ENCODE measurements around the gene RTN4RL2. TPM values are rescaled to one million over a fixed set of nuclear protein-coding genes. Genes with fewer than 3 reads are reported as not detected.

Gene RTN4RL2
- total and polyA plus RNA-seq, 2 donors (not counting 3 experiments of a cell fraction or from before 2014, with no cell fraction given) = 0.35 to 1.3 TPM

DNA sequence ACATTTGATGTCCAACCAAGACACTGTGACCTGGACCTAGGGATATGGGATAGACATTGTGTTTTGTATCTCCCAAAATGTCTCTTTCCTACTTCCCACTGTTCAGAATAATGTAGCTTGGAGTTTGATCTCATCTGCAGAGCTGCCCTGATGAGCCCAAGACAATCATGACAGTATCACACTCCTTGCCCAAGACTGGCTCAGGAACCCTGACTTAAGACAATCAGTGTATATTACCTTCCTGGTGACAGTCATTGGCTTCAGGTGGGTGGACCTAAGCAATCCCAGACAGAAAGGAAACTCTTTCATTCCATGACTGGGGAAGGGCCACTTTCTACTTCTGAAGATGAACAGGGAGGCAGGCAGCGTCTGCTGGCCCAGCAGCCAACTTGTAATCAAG lies 14.3 kb upstream of the RTN4RL2 start:
- intact Hi-C loops (cut with micrococcal nuclease) = no loop called here
- no peak overlapping the region for H2AFZ ChIP-seq (ENCODE audit: low read depth, low read length)
- H3K4me1 ChIP-seq (ENCODE audit: control insufficient read depth, extremely low read depth, insufficient read depth, low read length) = no peaks in the 10 kb centered on the region
- H3K9me1 ChIP-seq (replicated peaks; ENCODE audit: control insufficient read depth, extremely low read depth, insufficient read depth, low read length) = no peaks in the 10 kb centered on the region
- no peak overlapping the region for H3K9ac ChIP-seq (replicated peaks; ENCODE audit: extremely low read depth, insufficient read depth, low read length)
- ChIA-PET POLR2A (no interaction called here), CTCF (interaction anchor here (1.1 to 2.0 kb wide), 3 partner anchors 12 to 93 kb away, joined by 3 to 9 read pairs (median 3); partner anchors contain the start of gene RTN4RL2)
- no peaks in the 10 kb centered on the region for H4K20me1 ChIP-seq (replicated peaks; ENCODE audit: control insufficient read depth, extremely low read depth, insufficient read depth, low read length)
- peaks cover 0 to 6% of the 10 kb centered on the region in 2 experiments for H3K27me3 ChIP-seq (ENCODE audit: control insufficient read depth in 2 of 2, insufficient read depth in 2 of 2, low read length in 2 of 2)
- no peak overlapping the region for H3K27ac ChIP-seq (ENCODE audit: insufficient read depth, low read depth, low read length)
- H3K79me2 ChIP-seq (ENCODE audit: control insufficient read depth, insufficient read depth, low read length) = no peaks in the 10 kb centered on the region
- no peak overlapping the region for H3K4me3 ChIP-seq (replicated peaks in 1 of 3; ENCODE audit: insufficient read depth in 1 of 3, low read depth in 1 of 3, low read length in 3 of 3)
- dilution Hi-C loops (cut with MboI; ENCODE audit: extremely low pct_ligation_motif_present, low sequenced_read_pairs) = no loop called here
- BruUV-seq (replicated peaks) = no TSS peak
- H3K36me3 ChIP-seq (ENCODE audit: control insufficient read depth in 2 of 2, extremely low read depth in 1 of 2, insufficient read depth in 2 of 2, low read length in 2 of 2) = no peaks in the 10 kb centered on the region
- H3K9me3 ChIP-seq (replicated peaks; ENCODE audit: control insufficient read depth, insufficient read depth, low read length) = no peaks in the 10 kb centered on the region
- FAIRE-seq = no peak
- DNase-seq (ENCODE audit: low read depth, low spot score) = no peak
- TF ChIP-seq, protein P1, sequence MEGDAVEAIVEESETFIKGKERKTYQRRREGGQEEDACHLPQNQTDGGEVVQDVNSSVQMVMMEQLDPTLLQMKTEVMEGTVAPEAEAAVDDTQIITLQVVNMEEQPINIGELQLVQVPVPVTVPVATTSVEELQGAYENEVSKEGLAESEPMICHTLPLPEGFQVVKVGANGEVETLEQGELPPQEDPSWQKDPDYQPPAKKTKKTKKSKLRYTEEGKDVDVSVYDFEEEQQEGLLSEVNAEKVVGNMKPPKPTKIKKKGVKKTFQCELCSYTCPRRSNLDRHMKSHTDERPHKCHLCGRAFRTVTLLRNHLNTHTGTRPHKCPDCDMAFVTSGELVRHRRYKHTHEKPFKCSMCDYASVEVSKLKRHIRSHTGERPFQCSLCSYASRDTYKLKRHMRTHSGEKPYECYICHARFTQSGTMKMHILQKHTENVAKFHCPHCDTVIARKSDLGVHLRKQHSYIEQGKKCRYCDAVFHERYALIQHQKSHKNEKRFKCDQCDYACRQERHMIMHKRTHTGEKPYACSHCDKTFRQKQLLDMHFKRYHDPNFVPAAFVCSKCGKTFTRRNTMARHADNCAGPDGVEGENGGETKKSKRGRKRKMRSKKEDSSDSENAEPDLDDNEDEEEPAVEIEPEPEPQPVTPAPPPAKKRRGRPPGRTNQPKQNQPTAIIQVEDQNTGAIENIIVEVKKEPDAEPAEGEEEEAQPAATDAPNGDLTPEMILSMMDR (IDR thresholded peaks at IDR 0.05; ENCODE audit: extremely low read depth in 1 of 2, insufficient read depth in 1 of 2, low read depth in 1 of 2, low read length in 2 of 2) = no peak
- TF ChIP-seq EZH2 (IDR thresholded peaks at IDR 0.05; ENCODE audit: borderline replicate concordance, low read depth, low read length, severe bottlenecking) (no peak), GATA2 (IDR thresholded peaks at IDR 0.05; ENCODE audit: insufficient read depth, insufficient read length, low read depth, low read length) (no peak), JUN (IDR thresholded peaks at IDR 0.05; ENCODE audit: borderline replicate concordance, insufficient read depth, insufficient read length, low read depth) (no peak), MYC (IDR thresholded peaks at IDR 0.05; ENCODE audit: low read depth, low read length) (no peak), POLR2A (IDR thresholded peaks at IDR 0.05; ENCODE audit: low read depth, low read length) (no peak), FOS (IDR thresholded peaks at IDR 0.05; ENCODE audit: borderline replicate concordance, insufficient read depth, low read length) (no peak), POLR2AphosphoS5 (IDR thresholded peaks at IDR 0.05; ENCODE audit: insufficient read depth, low read depth, low read length) (no peak)
- TF ChIP-seq, protein P2, sequence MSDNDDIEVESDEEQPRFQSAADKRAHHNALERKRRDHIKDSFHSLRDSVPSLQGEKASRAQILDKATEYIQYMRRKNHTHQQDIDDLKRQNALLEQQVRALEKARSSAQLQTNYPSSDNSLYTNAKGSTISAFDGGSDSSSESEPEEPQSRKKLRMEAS (IDR thresholded peaks at IDR 0.05; ENCODE audit: insufficient read depth, insufficient read length) = no peak
- H3K4me2 ChIP-seq (ENCODE audit: insufficient read depth, low read length) = no peak overlapping the region

Measured in endothelial cell of umbilical vein (primary cell).